IgD-negative memory B cell (primary cell): ENCODE results near the gene SENP5. TPM values are rescaled to one million over a fixed set of nuclear protein-coding genes. Genes with fewer than 3 reads are reported as not detected.
"Not testable (repeated sequence)": the region's sequence is repeated elsewhere in the genome, so short reads cannot be mapped to it uniquely, and the experiment has no call there.

Experiments used
- H3K27ac Mint-ChIP-seq, 3 donors: one replicate each; pipeline ENCODE4 v1.8.0; 2020 to 2022; ENCODE audit warnings: mild to moderate bottlenecking in 3 of 3, mixed read lengths in 3 of 3, moderate library complexity in 1 of 3
- H3K27me3 Mint-ChIP-seq: one replicate; pipeline ENCODE4 v1.8.0; 2021; ENCODE audit warnings: mixed read lengths
- H3K36me3 Mint-ChIP-seq: one replicate; pipeline ENCODE4 v1.8.0; 2020; ENCODE audit warnings: mild to moderate bottlenecking, mixed read lengths
- H3K4me1 Mint-ChIP-seq, 3 donors: one replicate each; pipeline ENCODE4 v1.8.0; 2020 to 2022; ENCODE audit warnings: mixed read lengths in 3 of 3, mild to moderate bottlenecking in 1 of 3
- H3K4me3 Mint-ChIP-seq, 4 donors: one replicate each; pipeline ENCODE4 v1.8.0; 2020 to 2022; ENCODE audit warnings: mild to moderate bottlenecking in 4 of 4, mixed read lengths in 4 of 4, moderate library complexity in 3 of 4
- H3K9me3 Mint-ChIP-seq, 3 donors: one replicate each; pipeline ENCODE4 v1.8.0; 2020 to 2021; ENCODE audit warnings: mixed read lengths in 3 of 3, mild to moderate bottlenecking in 1 of 3
- polyA plus RNA-seq: library from polyadenylated mRNA; unstranded; fragments of 300-500 nt; fragmentation: Illumina TruSeq; gene quantifications from one replicate; pipeline ENCODE4 v1.2.3, GENCODE V29; 2021

SENP5 gene
- polyA plus RNA-seq, 1 donor from 2014 or later: 11.7 TPM

- Mint-ChIP-seq H3K4me3 (peak overlapping the region; percentile 44 to 99 (median 84)), H3K4me1 (peaks cover 32 to 42% (median 39%) of the 10 kb centered on the region in 3 donors), H3K27ac (peak overlapping the region; percentile 31 to 73 (median 50))
- H3K36me3 Mint-ChIP-seq, H3K9me3 Mint-ChIP-seq, H3K27me3 Mint-ChIP-seq: not testable (repeated sequence)
Observed at GRCh38 chr3:196944037-196944790, 76.5 kb downstream of the SENP5 start.

- Mint-ChIP-seq H3K36me3 (no peaks in the 10 kb centered on the region), H3K27ac (peak overlapping the region in 1 of 3 donors; percentile 23), H3K27me3 (no peaks in the 10 kb centered on the region), H3K9me3 (no peaks in the 10 kb centered on the region), H3K4me3 (peak overlapping the region in 1 of 4 donors; percentile 68), H3K4me1 (peaks cover 8 to 19% (median 18%) of the 10 kb centered on the region in 3 donors)
Observed at GRCh38 chr3:196947136-196947859, 79.6 kb downstream of the SENP5 start.

- no peak overlapping the region for H3K27ac Mint-ChIP-seq
- no peaks in the 10 kb centered on the region for H3K27me3 Mint-ChIP-seq
- peaks cover 5 to 17% (median 15%) of the 10 kb centered on the region in 3 donors for H3K4me1 Mint-ChIP-seq
- H3K36me3 Mint-ChIP-seq: no peaks in the 10 kb centered on the region
- H3K4me3 Mint-ChIP-seq: no peak overlapping the region
- no peaks in the 10 kb centered on the region for H3K9me3 Mint-ChIP-seq
Observed at GRCh38 chr3:196947860-196948441, 80.2 kb downstream of the SENP5 start.

- Mint-ChIP-seq H3K36me3 (no peaks in the 10 kb centered on the region), H3K9me3 (no peaks in the 10 kb centered on the region), H3K4me3 (peak overlapping the region in 1 of 4 donors; percentile 22), H3K27ac (no peak overlapping the region), H3K4me1 (peaks cover 0 to 11% (median 10%) of the 10 kb centered on the region in 3 donors), H3K27me3 (no peaks in the 10 kb centered on the region)
Observed at GRCh38 chr3:196948442-196949284, 80.9 kb downstream of the SENP5 start.

- Mint-ChIP-seq H3K9me3 (no peaks in the 10 kb centered on the region), H3K36me3 (no peaks in the 10 kb centered on the region), H3K27ac (no peak overlapping the region), H3K27me3 (no peaks in the 10 kb centered on the region), H3K4me3 (peak overlapping the region in 1 of 4 donors; percentile 22), H3K4me1 (peaks cover 0 to 8% (median 6%) of the 10 kb centered on the region in 3 donors)
Observed at GRCh38 chr3:196949285-196949619, 81.5 kb downstream of the SENP5 start.

- Mint-ChIP-seq H3K9me3 (no peaks in the 10 kb centered on the region), H3K4me1 (peaks cover 0 to 3% (median 3%) of the 10 kb centered on the region in 3 donors), H3K36me3 (peaks cover 1% of the 10 kb centered on the region), H3K27me3 (peaks cover 1% of the 10 kb centered on the region), H3K27ac (peak overlapping the region in 1 of 3 donors; percentile 25), H3K4me3 (no peak overlapping the region)
Observed at GRCh38 chr3:196949750-196950149, 82.0 kb downstream of the SENP5 start.

- peaks cover 0 to 1% (median 0%) of the 10 kb centered on the region in 3 donors for H3K9me3 Mint-ChIP-seq
- H3K27me3 Mint-ChIP-seq: peaks cover 1% of the 10 kb centered on the region
- peaks cover 0 to 2% (median 0%) of the 10 kb centered on the region in 3 donors for H3K4me1 Mint-ChIP-seq
- H3K36me3 Mint-ChIP-seq: peaks cover 1% of the 10 kb centered on the region
- no peak overlapping the region for H3K4me3 Mint-ChIP-seq
- H3K27ac Mint-ChIP-seq: no peak overlapping the region
Observed at GRCh38 chr3:196951371-196951770, 83.7 kb downstream of the SENP5 start.

- Mint-ChIP-seq H3K4me3 (no peak overlapping the region), H3K9me3 (peaks cover 0 to 4% (median 2%) of the 10 kb centered on the region in 3 donors), H3K27ac (no peak overlapping the region), H3K27me3 (peaks cover 1% of the 10 kb centered on the region), H3K4me1 (no peaks in the 10 kb centered on the region), H3K36me3 (peaks cover 3% of the 10 kb centered on the region)
Observed at GRCh38 chr3:196954832-196955231, 87.1 kb downstream of the SENP5 start.

GRCh38 chr3:196962108-196962929 is 94.6 kb downstream of the SENP5 start:
- peaks cover 19 to 20% (median 19%) of the 10 kb centered on the region in 3 donors for H3K4me1 Mint-ChIP-seq
- H3K4me3 Mint-ChIP-seq: peak overlapping the region; percentile 13 to 86 (median 36)
- H3K36me3 Mint-ChIP-seq: peaks cover 2% of the 10 kb centered on the region
- no peaks in the 10 kb centered on the region for H3K27me3 Mint-ChIP-seq
- H3K27ac Mint-ChIP-seq: peak overlapping the region in 2 of 3 donors; percentile 10 to 69
- H3K9me3 Mint-ChIP-seq: no peaks in the 10 kb centered on the region

GRCh38 chr3:196962930-196963630 is 95.4 kb downstream of the SENP5 start:
- H3K4me1 Mint-ChIP-seq: peaks cover 20 to 24% (median 24%) of the 10 kb centered on the region in 3 donors
- H3K36me3 Mint-ChIP-seq: peaks cover 2% of the 10 kb centered on the region
- H3K27me3 Mint-ChIP-seq: no peaks in the 10 kb centered on the region
- peak overlapping the region; percentile 13 to 86 (median 36) for H3K4me3 Mint-ChIP-seq
- peak overlapping the region in 2 of 3 donors; percentile 10 to 69 for H3K27ac Mint-ChIP-seq
- H3K9me3 Mint-ChIP-seq: no peaks in the 10 kb centered on the region

- Mint-ChIP-seq H3K4me1 (peaks cover 20 to 24% (median 24%) of the 10 kb centered on the region in 3 donors), H3K27ac (no peak overlapping the region), H3K9me3 (no peaks in the 10 kb centered on the region), H3K27me3 (no peaks in the 10 kb centered on the region), H3K4me3 (peak overlapping the region in 1 of 4 donors; percentile 13), H3K36me3 (peaks cover 2% of the 10 kb centered on the region)
Observed at GRCh38 chr3:196963631-196963953, 95.9 kb downstream of the SENP5 start.

- Mint-ChIP-seq H3K4me3 (peak overlapping the region in 1 of 4 donors; percentile 56), H3K27ac (peak overlapping the region in 1 of 3 donors; percentile 89), H3K4me1 (peaks cover 20 to 25% (median 25%) of the 10 kb centered on the region in 3 donors), H3K27me3 (no peaks in the 10 kb centered on the region), H3K36me3 (no peaks in the 10 kb centered on the region), H3K9me3 (no peaks in the 10 kb centered on the region)
Observed at GRCh38 chr3:196965112-196965803, 97.5 kb downstream of the SENP5 start.

GRCh38 chr3:196965804-196966173 is 98.1 kb downstream of the SENP5 start:
- Mint-ChIP-seq H3K4me1 (peaks cover 20 to 28% (median 25%) of the 10 kb centered on the region in 3 donors), H3K27me3 (no peaks in the 10 kb centered on the region), H3K36me3 (no peaks in the 10 kb centered on the region), H3K9me3 (no peaks in the 10 kb centered on the region), H3K4me3 (peak overlapping the region in 1 of 4 donors; percentile 56), H3K27ac (peak overlapping the region in 1 of 3 donors; percentile 89)
